Testis (tissue), 3 donors: ENCODE results near the gene TCERG1L. TPM values are rescaled to one million over a fixed set of nuclear protein-coding genes. Genes with fewer than 3 reads are reported as not detected.

Experiments used
- DNase-seq: peaks from one replicate; pipeline ENCODE4 v3.0.0-alpha.2; 2019
- H3K27ac ChIP-seq, 2 donors: fragments of 200-600 bp; sonication (generic); one replicate each; pipeline ENCODE4 v1.5.1; 2019
- H3K27me3 ChIP-seq: fragments of 200-600 bp; sonication (generic); one replicate; pipeline ENCODE4 v1.5.1; 2019
- H3K36me3 ChIP-seq: fragments of 200-600 bp; sonication (generic); one replicate; pipeline ENCODE4 v1.5.1; 2017; ENCODE audit warnings: low read depth; ENCODE audit errors: missing control alignments
- H3K4me1 ChIP-seq: fragments of 200-600 bp; sonication (generic); one replicate; pipeline ENCODE4 v1.5.1; 2019
- H3K4me3 ChIP-seq, 2 donors: fragments of 200-600 bp; sonication (generic); one replicate each; pipeline ENCODE4 v1.5.1; 2017 to 2019
- H3K9me3 ChIP-seq: fragments of 200-600 bp; sonication (generic); one replicate; pipeline ENCODE4 v1.5.1; 2017
- CTCF ChIP-seq, 3 experiments: fragments of 450-650 bp in 2 of 3; fragments of 200-600 bp in 1 of 3; sonication (generic) in 1 of 3; IDR thresholded peaks; one replicate each; pipeline ENCODE4 v1.5.1; 2016 to 2019; ENCODE audit warnings: antibody characterized with exemption in 3 of 3, mild to moderate bottlenecking in 2 of 3, moderate library complexity in 1 of 3
- POLR2A ChIP-seq: fragments of 450-650 bp; IDR thresholded peaks from one replicate; pipeline ENCODE4 v1.6.1; 2017; ENCODE audit warnings: antibody characterized with exemption, mild to moderate bottlenecking, moderate library complexity
- WGBS, 2 donors: methylation state at CpG; one replicate each; pipeline ENCODE4 v1.1.5; 2018; 5-methylcytosine and 5-hydroxymethylcytosine counted together
- intact Hi-C: fragments of 100-400 bp; cut with DNase I; formaldehyde crosslinking; loops from one replicate; pipeline ENCODE4 v1.15.1; 2023; ENCODE audit warnings: low total_unique reads
- polyA plus RNA-seq: library from polyadenylated mRNA; stranded (reverse); fragments of 350-450 nt; fragmentation: Illumina TruSeq; extraction: RNeasy Lipid Tissue Mini Kit (QIAGEN cat#74804); gene quantifications from one replicate; pipeline ENCODE4 v1.2.3, GENCODE V29; 2014; ENCODE audit warnings: low read depth, low replicate concordance; ENCODE audit not compliant: insufficient read depth
- total RNA-seq, 2 donors: library from RNA; depleted of rRNA; stranded (reverse); fragments of >200 nt; gene quantifications; one replicate each; pipeline ENCODE4 v1.2.3, GENCODE V29; 2016

Gene TCERG1L
- total and polyA plus RNA-seq, 3 donors from 2014 or later, result 3.0 to 8.3 (median 7.7) TPM

- 89 to 96% methylated on average over 19 of the region's 19 CpGs for WGBS, 2 donors
- Histone ChIP-seq H3K27me3 (no peaks in the 10 kb centered on the region), H3K27ac (no peak overlapping the region), H3K9me3 (no peaks in the 10 kb centered on the region), H3K4me1 (peaks cover 9% of the 10 kb centered on the region), H3K4me3 (no peak overlapping the region), H3K36me3 (no peaks in the 10 kb centered on the region)
- TF ChIP-seq CTCF (IDR thresholded peaks at IDR 0.05) (no peak), POLR2A (no peak)
- no peak for DNase-seq
- intact Hi-C loops, result no loop called here
These were observed 37.2 kb downstream of the TCERG1L start for GRCh38 chr10:131274133-131274880.

- TF ChIP-seq POLR2A, result no peak
- no peak for TF ChIP-seq CTCF (IDR thresholded peaks at IDR 0.05)
- 83 to 94% methylated on average over 9 to 10 of the region's 10 CpGs for WGBS, 2 donors
- Histone ChIP-seq H3K36me3 (no peaks in the 10 kb centered on the region), H3K4me3 (no peak overlapping the region), H3K9me3 (no peaks in the 10 kb centered on the region), H3K4me1 (peaks cover 9% of the 10 kb centered on the region), H3K27me3 (no peaks in the 10 kb centered on the region), H3K27ac (no peak overlapping the region)
- intact Hi-C loops, result no loop called here
- DNase-seq, result no peak
These were observed 38.0 kb downstream of the TCERG1L start for GRCh38 chr10:131273476-131273875.

GRCh38 chr10:131272897-131273451 is 38.5 kb downstream of the TCERG1L start:
- no peak for TF ChIP-seq CTCF (IDR thresholded peaks at IDR 0.05)
- TF ChIP-seq POLR2A, result no peak
- 92 to 94% methylated on average over 13 to 15 of the region's 15 CpGs for WGBS, 2 donors
- Histone ChIP-seq H3K4me3 (no peak overlapping the region), H3K36me3 (no peaks in the 10 kb centered on the region), H3K27me3 (no peaks in the 10 kb centered on the region), H3K27ac (no peak overlapping the region), H3K4me1 (peaks cover 9% of the 10 kb centered on the region), H3K9me3 (no peaks in the 10 kb centered on the region)
- intact Hi-C loops, result no loop called here
- no peak for DNase-seq

- 91 to 94% methylated on average over 12 of the region's 12 CpGs for WGBS, 2 donors
- intact Hi-C loops, result no loop called here
- H3K36me3 ChIP-seq, result no peaks in the 10 kb centered on the region
- no peak overlapping the region for H3K27ac ChIP-seq
- no peaks in the 10 kb centered on the region for H3K27me3 ChIP-seq
- no peak overlapping the region for H3K4me3 ChIP-seq
- no peaks in the 10 kb centered on the region for H3K9me3 ChIP-seq
- peaks cover 9% of the 10 kb centered on the region for H3K4me1 ChIP-seq
- no peak for DNase-seq
- TF ChIP-seq CTCF (IDR thresholded peaks at IDR 0.05) (no peak), POLR2A (no peak)
These were observed 39.6 kb downstream of the TCERG1L start for GRCh38 chr10:131271966-131272365.
